IPS-18c (cell line): Measurements from ENCODE around the gene MAD1L1.
"Not testable (repeated sequence)": the region's sequence is repeated elsewhere in the genome, so short reads cannot be mapped to it uniquely, and the experiment has no call there.

Experiments
- H3K4me3 ChIP-seq: 2 replicates; pipeline ENCODE4 v1.7.0; 2013; ENCODE audit warnings: low read depth, mild to moderate bottlenecking, low read length, moderate library complexity; ENCODE audit not compliant: insufficient read depth
- H3K9me3 ChIP-seq: one replicate; pipeline ENCODE4 v1.6.1; 2013; ENCODE audit warnings: mild to moderate bottlenecking, low read length, moderate library complexity; ENCODE audit not compliant: control insufficient read depth, insufficient read depth

MAD1L1 gene

GRCh38 chr7:1864161-1864940 lies 368.4 kb downstream of the MAD1L1 start:
- no peak overlapping the region; the same call in 1 of the 2 replicates for H3K4me3 ChIP-seq

DNA sequence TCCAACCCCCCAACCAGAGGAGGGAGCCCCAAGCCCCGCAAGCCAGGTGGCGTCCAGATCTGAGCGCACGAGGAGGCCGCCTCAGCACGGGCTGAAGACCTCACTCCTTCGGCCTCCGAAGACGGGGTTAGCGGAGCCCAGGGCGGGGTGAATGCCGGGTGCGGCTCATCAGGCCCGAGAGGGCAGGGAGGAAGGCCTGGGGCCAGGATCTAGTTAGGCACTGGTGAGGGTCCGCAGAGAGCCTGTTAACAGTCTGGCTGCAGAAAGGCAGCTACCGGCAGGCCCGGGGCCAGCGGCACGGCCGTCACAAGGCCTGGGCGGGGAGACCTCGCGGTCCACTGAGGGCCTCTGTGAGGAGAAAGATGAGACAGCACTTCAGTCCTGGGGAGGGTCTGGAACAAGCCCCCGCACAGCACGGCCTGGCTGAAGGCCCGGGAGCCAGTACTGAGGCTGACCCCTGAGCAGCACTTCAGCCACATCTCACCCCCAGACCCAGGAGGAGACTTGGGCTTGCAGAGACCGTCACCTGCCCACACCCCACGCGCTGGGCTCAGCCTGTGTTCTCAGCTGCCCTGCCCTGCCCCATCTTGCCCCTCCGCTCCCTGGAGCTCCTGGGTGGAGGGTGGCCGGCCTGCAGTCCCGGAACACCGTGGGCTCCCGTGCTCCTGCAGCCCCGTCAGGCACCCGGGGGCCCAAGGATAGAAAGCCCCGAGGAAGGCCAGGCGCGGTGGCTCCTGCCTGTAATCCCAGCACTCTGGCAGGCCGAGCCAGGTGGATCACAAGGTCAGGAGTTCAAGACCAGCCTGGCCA lies 369.4 kb downstream of the MAD1L1 start:
- Histone ChIP-seq H3K9me3 (peaks cover 2% of the 10 kb centered on the region), H3K4me3 (no peak overlapping the region)

More at GRCh38 chr7:1864161-1864940, 368.4 kb downstream of the MAD1L1 start:
- H3K9me3 ChIP-seq, result peaks cover 2% of the 10 kb centered on the region

GRCh38 chr7:1862560-1862959 lies 370.2 kb downstream of the MAD1L1 start:
- Histone ChIP-seq H3K9me3 (peaks cover 2% of the 10 kb centered on the region), H3K4me3 (no peak overlapping the region)

DNA sequence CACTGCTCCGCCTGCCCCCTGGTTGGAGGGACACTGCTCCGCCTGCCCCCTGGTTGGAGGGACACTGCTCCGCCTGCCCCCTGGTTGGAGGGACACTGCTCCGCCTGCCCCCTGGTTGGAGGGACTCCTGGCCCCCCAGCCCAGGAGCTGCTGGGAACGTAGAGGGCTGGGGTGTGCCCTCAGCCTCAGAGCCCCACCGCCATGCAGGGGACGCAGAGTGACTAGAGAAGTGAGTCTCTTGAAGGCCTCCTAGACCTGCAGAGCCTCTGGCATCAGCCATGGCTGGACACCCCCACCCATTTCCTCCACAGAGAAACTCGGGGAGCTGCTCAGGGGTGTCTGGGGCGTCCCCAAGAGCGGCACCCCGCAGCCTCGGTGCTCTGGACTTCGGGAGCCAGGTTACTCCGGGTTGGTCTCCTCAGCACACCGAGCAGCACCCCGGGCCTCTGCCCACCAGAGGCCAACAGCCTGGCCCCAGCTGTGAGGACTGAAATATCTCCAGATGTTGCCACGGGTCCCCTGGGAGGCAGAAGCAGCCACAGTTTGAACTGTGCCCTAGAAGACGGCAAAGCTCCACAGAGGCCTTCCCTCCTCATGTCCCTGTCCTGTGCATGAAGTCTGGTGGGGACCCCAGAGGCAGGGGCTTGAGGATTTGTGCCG lies 370.8 kb downstream of the MAD1L1 start:
- H3K9me3 ChIP-seq, result peaks cover 2% of the 10 kb centered on the region
- H3K4me3 ChIP-seq, result no peak overlapping the region

GRCh38 chr7:1860881-1861798 lies 371.6 kb downstream of the MAD1L1 start:
- H3K9me3 ChIP-seq, H3K4me3 ChIP-seq: not testable (repeated sequence)

- Histone ChIP-seq H3K9me3 (peaks cover 2% of the 10 kb centered on the region), H3K4me3 (no peak overlapping the region)
Measured at GRCh38 chr7:1859266-1860035, 373.3 kb downstream of the MAD1L1 start.

- no peak overlapping the region for H3K4me3 ChIP-seq
- H3K9me3 ChIP-seq, result peaks cover 2% of the 10 kb centered on the region
Measured at GRCh38 chr7:1858435-1859265, 374.1 kb downstream of the MAD1L1 start.

DNA sequence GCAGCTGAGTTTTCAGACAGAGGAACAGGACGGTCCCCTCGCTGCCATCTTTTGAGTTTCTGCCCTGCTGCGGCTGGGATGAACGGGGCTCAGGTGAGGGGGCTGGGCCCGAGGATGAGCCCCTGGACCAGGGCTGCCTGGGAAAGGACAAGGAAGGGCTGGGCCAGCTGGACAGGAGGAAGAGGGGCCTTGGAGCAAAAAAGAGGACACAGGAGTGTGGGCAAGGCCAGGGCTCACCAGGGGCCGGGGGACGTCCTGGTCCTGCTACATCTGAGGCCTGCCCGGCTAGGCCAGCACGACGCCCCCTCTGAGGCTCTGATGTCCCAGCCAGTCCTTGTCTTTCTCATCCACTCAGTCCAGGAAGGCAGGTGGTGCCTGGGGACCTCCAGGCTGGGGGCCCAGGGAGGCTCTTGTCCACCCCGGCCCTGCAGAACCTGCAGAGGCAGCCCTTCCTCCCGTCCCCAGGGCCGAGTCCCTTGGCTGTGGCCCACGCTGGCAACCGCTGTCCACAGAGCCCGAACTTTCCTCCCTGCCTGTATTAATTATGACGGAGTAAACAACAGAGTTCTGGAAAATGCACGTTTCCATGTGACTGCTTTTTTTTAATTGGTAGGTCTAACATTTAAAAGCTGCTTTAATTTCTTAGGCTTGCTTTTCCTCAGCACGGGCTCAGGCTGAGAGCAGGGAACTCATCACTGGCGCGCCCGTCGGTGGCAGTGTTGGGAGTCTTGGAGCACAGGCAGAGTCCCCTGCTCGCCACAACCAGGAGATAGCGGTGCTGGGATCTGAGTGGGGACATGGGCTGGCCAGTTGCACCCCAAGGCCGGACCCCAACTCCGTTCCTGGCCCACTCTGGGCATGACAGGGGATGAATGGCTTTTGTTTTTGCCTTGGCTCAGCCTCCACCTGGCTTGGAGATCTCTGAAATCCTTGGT lies 375.0 kb downstream of the MAD1L1 start:
- Histone ChIP-seq H3K9me3 (no peaks in the 10 kb centered on the region), H3K4me3 (no peak overlapping the region)

GRCh38 chr7:1856888-1857441 lies 375.8 kb downstream of the MAD1L1 start:
- Histone ChIP-seq H3K9me3 (no peaks in the 10 kb centered on the region), H3K4me3 (no peak overlapping the region)

DNA sequence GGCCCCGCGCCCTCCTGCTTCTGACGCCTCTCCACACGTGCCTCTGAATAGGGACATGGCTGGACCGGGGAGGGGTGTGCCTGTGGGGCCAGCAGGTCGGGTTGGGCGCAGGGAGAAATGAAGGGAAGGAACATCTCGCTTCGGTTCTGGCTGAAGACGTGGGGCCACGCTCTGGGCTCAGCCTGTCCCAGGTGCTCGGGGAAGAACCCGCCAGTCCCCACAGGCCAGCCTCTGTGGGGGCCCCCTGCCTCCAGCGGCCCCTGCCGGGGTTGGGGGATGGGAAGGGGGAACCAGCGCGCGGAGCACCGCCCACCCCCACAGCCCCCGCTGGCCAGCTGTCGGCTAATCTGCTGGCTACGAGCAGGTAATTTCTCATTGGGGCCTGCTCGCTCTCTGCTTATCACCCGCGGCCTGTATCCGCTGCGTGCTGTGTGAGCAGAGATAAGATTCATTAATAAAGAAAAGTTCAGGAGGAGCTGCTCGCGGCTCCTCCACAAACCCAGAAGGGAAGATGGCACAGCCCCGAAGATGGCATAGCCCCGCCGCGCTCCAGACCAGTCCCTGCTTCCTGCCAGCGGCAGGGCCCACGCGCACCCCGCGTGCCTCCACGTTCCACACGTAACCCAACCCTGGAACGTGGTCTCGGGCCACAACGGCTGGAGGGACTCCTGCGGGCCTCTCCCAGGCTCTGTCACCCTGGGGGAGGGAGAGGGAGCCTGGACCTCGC lies 376.4 kb downstream of the MAD1L1 start:
- H3K4me3 ChIP-seq, result no peak overlapping the region
- no peaks in the 10 kb centered on the region for H3K9me3 ChIP-seq

- no peak overlapping the region for H3K4me3 ChIP-seq
- no peaks in the 10 kb centered on the region for H3K9me3 ChIP-seq
Measured at GRCh38 chr7:1855725-1856160, 377.0 kb downstream of the MAD1L1 start.

- Histone ChIP-seq H3K4me3 (no peak overlapping the region), H3K9me3 (no peaks in the 10 kb centered on the region)
Measured at GRCh38 chr7:1854866-1855724, 377.6 kb downstream of the MAD1L1 start.
